Measurements from ENCODE around the gene SPRR5.

DNA sequence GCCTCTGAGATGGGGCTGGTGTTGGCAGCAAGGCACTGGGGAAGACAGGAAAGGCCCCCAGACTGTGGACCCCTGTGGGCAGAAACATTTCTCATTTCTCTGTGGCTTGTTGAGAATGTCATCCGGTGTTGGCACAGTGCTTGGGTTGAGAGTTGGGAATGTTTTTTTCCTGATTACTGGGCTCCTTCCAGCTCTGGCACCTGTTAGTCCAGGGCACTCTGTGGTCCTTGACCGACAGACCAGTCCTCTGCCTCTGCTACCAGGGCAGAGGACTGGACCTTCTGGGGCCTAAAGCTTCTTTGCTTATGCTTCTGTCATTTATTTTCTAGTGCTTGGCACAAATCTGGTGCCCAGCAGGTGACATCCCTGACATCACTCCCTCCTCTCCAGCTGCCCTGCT lies 4.8 kb upstream of the SPRR5 start:
- TF ChIP-seq CTCF (conservative IDR thresholded peaks at IDR 0.05) (no peak), ZFX (IDR thresholded peaks at IDR 0.05) (no peak)
